Measurements from ENCODE around the gene WNT2B.
A peak's percentile ranks its signal among the peaks of the same experiment; 100 is the strongest.

The WNT2B gene

DNA sequence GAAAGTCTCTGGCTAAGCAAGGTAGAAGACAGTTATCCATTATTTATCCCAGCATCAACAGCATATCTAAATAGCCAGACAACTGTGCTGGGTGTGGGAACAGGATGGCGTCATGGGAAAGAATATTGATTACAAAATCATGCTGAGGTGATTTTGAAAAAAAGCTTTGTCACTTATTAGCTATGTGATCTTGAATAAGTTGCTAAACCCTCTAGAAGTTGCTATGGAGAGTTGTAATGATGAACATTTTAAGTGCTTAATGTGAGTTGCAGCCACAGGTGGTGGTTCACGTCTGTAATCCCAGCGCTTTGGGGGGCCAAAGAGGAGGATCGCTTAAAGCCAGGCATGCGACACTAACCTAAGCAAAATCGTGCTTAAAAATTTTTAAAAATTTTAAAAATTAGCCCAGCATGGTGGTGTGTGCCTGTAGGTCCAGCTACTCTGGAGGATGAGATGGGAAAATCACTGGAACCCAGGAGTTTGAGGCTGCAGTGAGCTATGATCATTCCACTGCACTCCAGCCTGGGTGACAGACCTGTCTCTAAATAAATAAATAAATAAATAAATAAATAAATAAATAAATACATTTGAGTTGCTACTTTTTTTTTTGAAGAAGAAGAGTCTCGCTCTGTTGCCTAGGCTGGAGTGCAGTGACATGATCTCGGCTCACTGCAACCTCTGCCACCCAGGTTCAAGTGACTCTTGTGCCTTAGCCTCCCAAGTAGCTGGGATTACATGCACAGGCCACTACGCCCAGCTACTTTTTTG is 33.6 kb downstream of the WNT2B start (continued):
- TF ChIP-seq, protein P1, sequence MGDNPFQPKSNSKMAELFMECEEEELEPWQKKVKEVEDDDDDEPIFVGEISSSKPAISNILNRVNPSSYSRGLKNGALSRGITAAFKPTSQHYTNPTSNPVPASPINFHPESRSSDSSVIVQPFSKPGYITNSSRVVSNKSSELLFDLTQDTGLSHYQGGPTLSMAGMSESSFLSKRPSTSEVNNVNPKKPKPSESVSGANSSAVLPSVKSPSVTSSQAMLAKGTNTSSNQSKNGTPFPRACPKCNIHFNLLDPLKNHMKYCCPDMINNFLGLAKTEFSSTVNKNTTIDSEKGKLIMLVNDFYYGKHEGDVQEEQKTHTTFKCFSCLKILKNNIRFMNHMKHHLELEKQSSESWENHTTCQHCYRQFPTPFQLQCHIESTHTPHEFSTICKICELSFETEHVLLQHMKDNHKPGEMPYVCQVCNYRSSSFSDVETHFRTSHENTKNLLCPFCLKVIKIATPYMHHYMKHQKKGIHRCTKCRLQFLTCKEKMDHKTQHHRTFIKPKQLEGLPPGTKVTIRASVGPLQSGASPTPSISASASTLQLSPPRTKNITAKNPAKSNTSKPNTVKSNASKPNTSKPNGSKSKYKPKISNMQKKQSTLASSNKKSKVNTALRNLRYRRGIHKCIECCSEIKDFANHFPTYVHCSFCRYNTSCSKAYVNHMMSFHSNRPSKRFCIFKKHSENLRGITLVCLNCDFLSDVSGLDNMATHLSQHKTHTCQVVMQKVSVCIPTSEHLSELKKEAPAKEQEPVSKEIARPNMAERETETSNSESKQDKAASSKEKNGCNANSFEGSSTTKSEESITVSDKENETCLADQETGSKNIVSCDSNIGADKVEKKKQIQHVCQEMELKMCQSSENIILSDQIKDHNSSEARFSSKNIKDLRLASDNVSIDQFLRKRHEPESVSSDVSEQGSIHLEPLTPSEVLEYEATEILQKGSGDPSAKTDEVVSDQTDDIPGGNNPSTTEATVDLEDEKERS (tag by site-specific recombination; IDR thresholded peaks at IDR 0.05) = no peak

DNA sequence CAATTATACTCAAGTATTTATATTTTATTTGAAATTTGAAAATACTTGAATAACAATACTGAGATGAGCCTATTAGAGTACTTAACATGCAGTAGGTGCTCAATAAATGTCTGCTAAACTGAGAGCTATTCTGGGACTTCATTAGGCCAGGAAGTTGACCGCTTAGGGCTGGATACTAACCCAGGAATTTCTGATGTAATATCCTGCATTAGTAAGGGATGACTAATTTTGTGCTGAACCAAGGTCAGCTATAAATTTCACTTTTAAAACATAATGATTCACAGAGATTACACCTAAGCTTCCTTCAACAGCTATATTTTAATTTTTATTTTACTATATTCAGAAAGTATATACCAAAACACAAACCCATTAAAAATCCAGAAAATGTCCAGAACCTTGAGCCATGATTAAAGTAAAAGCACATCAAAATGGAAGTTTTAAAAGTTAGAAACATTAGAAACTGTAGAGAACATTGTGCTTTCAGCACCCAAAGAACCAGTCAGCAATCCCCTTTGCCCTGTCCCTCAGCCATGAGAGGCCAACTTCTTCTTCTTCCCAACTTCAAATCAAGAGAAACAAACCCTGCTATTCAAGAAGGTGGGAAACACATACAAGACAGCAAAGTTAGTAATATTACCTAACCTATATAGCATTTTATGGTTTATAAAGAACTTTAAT is 35.4 kb downstream of the WNT2B start:
- no peak overlapping the region for H3K27ac ChIP-seq (ENCODE audit: extremely low read depth, low read depth, low read length)
- 0 out of 2 replicates have a peak, but pooled peaks cover 3% of the 10 kb centered on the region for H3K4me1 ChIP-seq (ENCODE audit: control insufficient read depth, insufficient read depth, low read length)
- POLR2A ChIA-PET = interaction anchor here (0.7 to 1.1 kb wide), 4 partner anchors 21 to 307 kb away, joined by 3 to 6 read pairs (median 4); partner anchors contain the start of gene ST7L
- H3K36me3 ChIP-seq (ENCODE audit: control insufficient read depth in 2 of 2, insufficient read depth in 1 of 2, low read length in 2 of 2) = peaks cover 6 to 19% of the 10 kb centered on the region in 2 experiments; a peak in 2 of 3 replicates
- CTCF ChIA-PET = interaction anchor here (0.7 to 1.9 kb wide), 4 partner anchors 13 to 175 kb away, joined by 3 to 8 read pairs (median 4); no protein-coding TSS in a partner anchor
- TF ChIP-seq ZIC2 (tag by site-specific recombination; IDR thresholded peaks at IDR 0.05) (no peak), ZNF664 (tag by site-specific recombination; IDR thresholded peaks at IDR 0.05) (peak; percentile 75), ZNF792 (tag by site-specific recombination; IDR thresholded peaks at IDR 0.05) (peak; percentile 56; the same call in 1 of the 2 replicates), SP3 (tag by site-specific recombination; IDR thresholded peaks at IDR 0.05) (no peak), ZBTB1 (tag by site-specific recombination; IDR thresholded peaks at IDR 0.05) (no peak), ZNF138 (tag by site-specific recombination; IDR thresholded peaks at IDR 0.05; ENCODE audit: borderline replicate concordance) (no peak), ZNF660 (tag by site-specific recombination; IDR thresholded peaks at IDR 0.05) (0 out of 2 replicates have a peak, but pooled peaks have one; percentile 25), FEZF1 (tag by site-specific recombination; IDR thresholded peaks at IDR 0.05) (no peak), ZBTB21 (tag by site-specific recombination; IDR thresholded peaks at IDR 0.05) (peak; percentile 35; the same call in 1 of the 2 replicates), ZNF335 (tag by site-specific recombination; conservative IDR thresholded peaks at IDR 0.05) (0 out of 2 replicates have a peak, but pooled peaks have one; percentile 13), ZNF24 (tag by site-specific recombination; IDR thresholded peaks at IDR 0.05) (no peak)
- TF ChIP-seq, protein P2, sequence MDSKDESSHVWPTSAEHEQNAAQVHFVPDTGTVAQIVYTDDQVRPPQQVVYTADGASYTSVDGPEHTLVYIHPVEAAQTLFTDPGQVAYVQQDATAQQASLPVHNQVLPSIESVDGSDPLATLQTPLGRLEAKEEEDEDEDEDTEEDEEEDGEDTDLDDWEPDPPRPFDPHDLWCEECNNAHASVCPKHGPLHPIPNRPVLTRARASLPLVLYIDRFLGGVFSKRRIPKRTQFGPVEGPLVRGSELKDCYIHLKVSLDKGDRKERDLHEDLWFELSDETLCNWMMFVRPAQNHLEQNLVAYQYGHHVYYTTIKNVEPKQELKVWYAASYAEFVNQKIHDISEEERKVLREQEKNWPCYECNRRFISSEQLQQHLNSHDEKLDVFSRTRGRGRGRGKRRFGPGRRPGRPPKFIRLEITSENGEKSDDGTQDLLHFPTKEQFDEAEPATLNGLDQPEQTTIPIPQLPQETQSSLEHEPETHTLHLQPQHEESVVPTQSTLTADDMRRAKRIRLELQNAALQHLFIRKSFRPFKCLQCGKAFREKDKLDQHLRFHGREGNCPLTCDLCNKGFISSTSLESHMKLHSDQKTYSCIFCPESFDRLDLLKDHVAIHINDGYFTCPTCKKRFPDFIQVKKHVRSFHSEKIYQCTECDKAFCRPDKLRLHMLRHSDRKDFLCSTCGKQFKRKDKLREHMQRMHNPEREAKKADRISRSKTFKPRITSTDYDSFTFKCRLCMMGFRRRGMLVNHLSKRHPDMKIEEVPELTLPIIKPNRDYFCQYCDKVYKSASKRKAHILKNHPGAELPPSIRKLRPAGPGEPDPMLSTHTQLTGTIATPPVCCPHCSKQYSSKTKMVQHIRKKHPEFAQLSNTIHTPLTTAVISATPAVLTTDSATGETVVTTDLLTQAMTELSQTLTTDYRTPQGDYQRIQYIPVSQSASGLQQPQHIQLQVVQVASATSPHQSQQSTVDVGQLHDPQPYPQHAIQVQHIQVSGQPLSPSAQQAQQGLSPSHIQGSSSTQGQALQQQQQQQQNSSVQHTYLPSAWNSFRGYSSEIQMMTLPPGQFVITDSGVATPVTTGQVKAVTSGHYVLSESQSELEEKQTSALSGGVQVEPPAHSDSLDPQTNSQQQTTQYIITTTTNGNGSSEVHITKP (tag by site-specific recombination; IDR thresholded peaks at IDR 0.05) = no peak
- no peak overlapping the region for H3K4me3 ChIP-seq (ENCODE audit: low read depth, low read length)
- no peaks in the 10 kb centered on the region for H3K9me3 ChIP-seq (ENCODE audit: control insufficient read depth, insufficient read depth, low read depth, low read length)

DNA sequence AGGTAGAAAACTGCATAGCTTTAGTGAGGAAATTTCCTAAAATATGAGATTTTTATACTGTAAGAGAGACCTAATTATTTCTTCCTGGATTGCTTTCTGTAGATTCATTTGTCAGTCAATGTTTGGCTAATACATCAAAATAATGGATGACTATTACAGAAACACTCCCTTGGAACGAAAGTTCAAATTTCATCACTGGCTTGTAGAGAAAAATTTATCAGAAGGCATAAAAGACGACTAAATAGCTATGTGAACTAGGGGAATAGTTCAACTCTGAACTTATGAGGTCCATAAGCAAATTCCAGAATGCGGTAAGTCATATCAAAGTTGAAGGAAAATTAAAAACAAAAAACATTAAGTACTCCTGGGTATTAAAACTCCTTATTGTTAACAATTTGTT is 36.0 kb downstream of the WNT2B start:
- Histone ChIP-seq H3K9me3 (ENCODE audit: control insufficient read depth, insufficient read depth, low read depth, low read length) (no peaks in the 10 kb centered on the region), H3K4me3 (ENCODE audit: low read depth, low read length) (no peak overlapping the region), H3K36me3 (ENCODE audit: control insufficient read depth in 2 of 2, insufficient read depth in 1 of 2, low read length in 2 of 2) (peaks cover 6 to 18% of the 10 kb centered on the region in 2 experiments; a peak in 2 of 3 replicates), H3K4me1 (ENCODE audit: control insufficient read depth, insufficient read depth, low read length) (0 out of 2 replicates have a peak, but pooled peaks cover 3% of the 10 kb centered on the region), H3K27ac (ENCODE audit: extremely low read depth, low read depth, low read length) (no peak overlapping the region)
- TF ChIP-seq, protein P3, sequence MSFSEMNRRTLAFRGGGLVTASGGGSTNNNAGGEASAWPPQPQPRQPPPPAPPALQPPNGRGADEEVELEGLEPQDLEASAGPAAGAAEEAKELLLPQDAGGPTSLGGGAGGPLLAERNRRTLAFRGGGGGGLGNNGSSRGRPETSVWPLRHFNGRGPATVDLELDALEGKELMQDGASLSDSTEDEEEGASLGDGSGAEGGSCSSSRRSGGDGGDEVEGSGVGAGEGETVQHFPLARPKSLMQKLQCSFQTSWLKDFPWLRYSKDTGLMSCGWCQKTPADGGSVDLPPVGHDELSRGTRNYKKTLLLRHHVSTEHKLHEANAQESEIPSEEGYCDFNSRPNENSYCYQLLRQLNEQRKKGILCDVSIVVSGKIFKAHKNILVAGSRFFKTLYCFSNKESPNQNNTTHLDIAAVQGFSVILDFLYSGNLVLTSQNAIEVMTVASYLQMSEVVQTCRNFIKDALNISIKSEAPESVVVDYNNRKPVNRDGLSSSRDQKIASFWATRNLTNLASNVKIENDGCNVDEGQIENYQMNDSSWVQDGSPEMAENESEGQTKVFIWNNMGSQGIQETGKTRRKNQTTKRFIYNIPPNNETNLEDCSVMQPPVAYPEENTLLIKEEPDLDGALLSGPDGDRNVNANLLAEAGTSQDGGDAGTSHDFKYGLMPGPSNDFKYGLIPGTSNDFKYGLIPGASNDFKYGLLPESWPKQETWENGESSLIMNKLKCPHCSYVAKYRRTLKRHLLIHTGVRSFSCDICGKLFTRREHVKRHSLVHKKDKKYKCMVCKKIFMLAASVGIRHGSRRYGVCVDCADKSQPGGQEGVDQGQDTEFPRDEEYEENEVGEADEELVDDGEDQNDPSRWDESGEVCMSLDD (tag by site-specific recombination; IDR thresholded peaks at IDR 0.05) = no peak
- TF ChIP-seq, protein P4, sequence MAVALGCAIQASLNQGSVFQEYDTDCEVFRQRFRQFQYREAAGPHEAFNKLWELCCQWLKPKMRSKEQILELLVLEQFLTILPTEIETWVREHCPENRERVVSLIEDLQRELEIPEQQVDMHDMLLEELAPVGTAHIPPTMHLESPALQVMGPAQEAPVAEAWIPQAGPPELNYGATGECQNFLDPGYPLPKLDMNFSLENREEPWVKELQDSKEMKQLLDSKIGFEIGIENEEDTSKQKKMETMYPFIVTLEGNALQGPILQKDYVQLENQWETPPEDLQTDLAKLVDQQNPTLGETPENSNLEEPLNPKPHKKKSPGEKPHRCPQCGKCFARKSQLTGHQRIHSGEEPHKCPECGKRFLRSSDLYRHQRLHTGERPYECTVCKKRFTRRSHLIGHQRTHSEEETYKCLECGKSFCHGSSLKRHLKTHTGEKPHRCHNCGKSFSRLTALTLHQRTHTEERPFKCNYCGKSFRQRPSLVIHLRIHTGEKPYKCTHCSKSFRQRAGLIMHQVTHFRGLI (tag by site-specific recombination; IDR thresholded peaks at IDR 0.05) = no peak
- no peak for TF ChIP-seq ZFP37 (tag by site-specific recombination; IDR thresholded peaks at IDR 0.05)
- ChIA-PET POLR2A (interaction anchor here (1.0 kb wide), 1 partner anchor 22 kb away, joined by 4 read pairs; no protein-coding TSS in a partner anchor), CTCF (interaction anchor here (0.9 to 1.9 kb wide), 3 partner anchors 12 to 175 kb away, joined by 3 to 8 read pairs (median 4); no protein-coding TSS in a partner anchor)
